UCSD-AML1 (cell line): Measurements from ENCODE around the gene PPP2R5B.

Source experiments
- DNase-seq: peaks from one replicate; lab custom pipeline; 2025; ENCODE audit not compliant: unreplicated experiment; lab: John Stamatoyannopoulos, UW

PPP2R5B gene

DNA sequence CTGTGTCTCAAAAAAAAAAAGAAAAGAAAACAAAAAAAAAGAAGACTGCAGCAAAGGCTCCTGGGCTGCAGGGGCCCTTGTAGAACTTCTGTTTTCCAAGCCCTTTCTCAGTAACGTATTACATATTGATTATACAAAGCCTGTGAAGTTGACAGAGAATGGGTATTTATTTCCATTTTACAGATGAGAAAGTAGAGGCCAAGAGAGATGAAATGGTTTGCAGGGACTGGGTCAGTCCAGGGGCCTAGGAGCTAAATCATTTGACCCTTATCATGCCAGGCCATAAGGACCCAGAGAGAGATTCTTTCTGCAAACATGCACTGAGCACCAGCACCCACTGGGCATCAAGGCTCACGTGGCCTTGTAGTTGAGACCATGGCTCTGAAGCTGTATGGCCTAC lies 4.5 kb downstream of the PPP2R5B start:
- no peak for DNase-seq

GRCh38 chr11:64929625-64930024 lies 5.1 kb downstream of the PPP2R5B start:
- DNase-seq: no peak

DNA sequence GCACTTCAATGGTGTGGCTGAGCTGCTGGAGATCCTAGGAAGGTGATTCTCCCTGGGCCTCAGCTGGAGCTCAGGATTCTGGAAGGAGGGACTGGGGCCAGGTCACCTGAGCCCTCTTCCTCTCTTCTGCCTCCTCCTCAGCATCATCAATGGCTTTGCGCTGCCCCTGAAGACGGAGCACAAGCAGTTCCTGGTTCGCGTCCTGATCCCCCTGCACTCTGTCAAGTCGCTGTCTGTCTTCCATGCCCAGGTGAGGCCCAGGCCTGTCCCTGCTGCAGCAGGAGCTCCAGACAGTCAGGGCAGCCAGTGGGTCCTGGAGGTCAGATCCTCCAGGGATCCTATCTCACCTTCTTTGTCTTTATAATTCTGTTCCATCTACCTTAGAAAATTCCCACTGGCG lies 5.9 kb downstream of the PPP2R5B start:
- DNase-seq: no peak

GRCh38 chr11:64931290-64931689 lies 6.8 kb downstream of the PPP2R5B start:
- no peak for DNase-seq

GRCh38 chr11:64932324-64932723 lies 7.8 kb downstream of the PPP2R5B start:
- no peak for DNase-seq

- no peak for DNase-seq
Measured at GRCh38 chr11:64933213-64933934, 8.9 kb downstream of the PPP2R5B start.

- no peak for DNase-seq
Measured at GRCh38 chr11:64933935-64934681, 9.6 kb downstream of the PPP2R5B start.

DNA sequence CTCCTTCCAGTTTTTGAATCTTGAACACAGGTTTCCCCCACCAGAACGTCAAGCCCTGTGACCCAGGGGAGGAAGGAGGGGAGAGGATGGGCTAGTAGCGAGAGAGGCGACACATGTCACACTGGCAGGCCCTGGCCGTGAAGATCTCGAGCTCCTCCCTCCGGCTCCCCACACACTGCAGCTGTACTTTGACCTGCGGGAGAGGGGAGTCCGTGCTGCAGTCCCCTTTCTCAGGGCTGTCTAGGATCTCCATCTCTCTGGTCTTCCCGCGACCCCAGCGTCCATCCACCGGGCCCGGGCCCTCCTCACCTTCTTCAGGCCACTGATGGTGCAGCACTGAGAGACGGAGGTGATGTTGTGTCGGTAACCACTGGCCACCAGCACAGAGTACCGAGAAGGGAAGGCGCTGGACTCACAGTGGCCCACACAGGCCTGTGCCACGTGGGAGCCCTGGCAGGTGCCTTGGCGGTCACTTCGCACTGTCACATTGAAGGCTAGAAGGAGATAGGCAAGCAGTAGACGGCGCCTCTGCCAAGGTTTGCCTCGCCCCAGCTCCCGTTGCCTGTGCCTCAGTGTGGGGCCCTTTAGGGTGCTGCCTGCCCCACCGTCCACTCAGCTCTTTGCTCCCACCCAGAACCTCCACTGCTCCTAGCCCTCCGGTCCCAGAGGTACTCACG lies 10.3 kb downstream of the PPP2R5B start:
- DNase-seq: no peak

DNA sequence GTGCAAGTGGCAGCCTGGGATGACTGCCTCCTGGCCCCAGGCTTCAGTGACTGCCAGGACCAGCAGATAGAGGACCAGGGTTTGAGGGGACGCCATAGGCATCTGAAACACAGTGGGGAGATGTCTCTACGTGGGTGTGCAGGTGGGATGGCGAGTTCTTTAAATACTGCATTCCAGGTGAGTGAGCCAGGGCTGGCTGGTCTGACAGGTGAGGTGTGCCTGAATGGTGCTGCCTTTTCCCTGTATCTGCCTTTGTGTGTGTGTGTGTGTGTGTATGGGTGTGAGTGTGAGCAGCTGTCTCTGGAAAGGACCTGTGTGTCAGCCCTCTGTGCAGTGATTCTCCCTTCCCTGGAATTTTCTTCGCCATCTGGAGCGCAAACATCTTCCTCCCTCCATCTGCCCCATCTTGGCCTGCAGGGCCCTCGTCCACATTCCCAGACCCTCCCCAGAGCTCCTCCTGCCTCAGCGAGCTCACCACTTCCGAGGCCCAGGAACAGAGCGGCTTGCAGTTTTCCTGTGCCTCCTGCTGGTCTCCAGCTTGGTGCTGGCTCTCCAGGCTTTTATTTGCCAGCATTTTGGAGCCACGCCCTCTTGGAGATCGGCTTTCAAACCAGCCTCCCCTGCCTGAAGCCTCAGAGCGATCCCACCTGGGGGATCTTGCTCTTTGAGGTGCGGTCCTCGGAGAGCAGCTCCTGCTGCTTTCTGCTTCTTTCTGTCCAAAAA lies 11.0 kb downstream of the PPP2R5B start, which contains the start of gene GPHA2:
Gene GPHA2, minus strand, starts transcription at position 535 of the 723 bp plus-strand sequence. Its CDS starts 433 bp downstream, at position 102.
- no peak for DNase-seq

DNA sequence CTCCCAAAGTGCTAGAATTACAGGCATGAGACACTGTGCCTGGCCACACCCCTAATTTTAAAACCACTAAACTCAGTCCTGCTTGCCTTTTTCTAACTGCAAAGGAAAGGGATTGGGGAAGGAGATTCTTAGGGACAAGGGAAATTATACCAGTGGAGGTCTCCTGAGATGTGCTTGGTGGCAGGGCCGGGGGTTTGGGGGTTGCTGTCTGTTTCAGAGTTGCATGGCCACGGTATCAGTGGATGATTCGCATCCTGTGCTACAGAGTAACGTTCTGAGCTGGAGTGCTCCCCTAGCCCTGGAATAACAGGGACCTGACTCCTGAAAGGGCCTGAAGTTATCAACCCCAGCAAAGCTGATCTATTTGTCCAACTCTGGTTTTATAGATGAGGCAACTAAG lies 12.1 kb downstream of the PPP2R5B start:
- no peak for DNase-seq

GRCh38 chr11:64947208-64947814 lies 22.8 kb downstream of the PPP2R5B start:
- no peak for DNase-seq

DNA sequence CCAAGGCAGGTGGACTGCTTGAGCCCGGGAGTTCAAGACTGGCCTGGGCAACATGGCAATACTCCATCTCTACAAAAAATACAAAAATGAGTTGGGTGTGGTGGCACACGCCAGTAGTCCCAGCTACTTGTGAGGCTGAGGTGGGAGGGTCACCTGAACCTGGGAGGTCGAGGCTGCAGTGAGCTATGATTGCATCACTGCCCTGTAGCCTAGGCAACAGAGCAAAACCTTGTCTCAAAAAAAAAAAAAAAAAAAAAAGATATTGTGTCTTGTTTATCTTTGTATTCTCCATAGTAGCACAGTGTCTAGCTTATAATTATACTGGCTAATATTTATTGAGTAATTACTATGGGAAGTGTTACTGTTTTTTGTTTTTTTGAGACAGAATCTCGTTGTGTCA lies 27.0 kb downstream of the PPP2R5B start:
- DNase-seq: no peak

DNA sequence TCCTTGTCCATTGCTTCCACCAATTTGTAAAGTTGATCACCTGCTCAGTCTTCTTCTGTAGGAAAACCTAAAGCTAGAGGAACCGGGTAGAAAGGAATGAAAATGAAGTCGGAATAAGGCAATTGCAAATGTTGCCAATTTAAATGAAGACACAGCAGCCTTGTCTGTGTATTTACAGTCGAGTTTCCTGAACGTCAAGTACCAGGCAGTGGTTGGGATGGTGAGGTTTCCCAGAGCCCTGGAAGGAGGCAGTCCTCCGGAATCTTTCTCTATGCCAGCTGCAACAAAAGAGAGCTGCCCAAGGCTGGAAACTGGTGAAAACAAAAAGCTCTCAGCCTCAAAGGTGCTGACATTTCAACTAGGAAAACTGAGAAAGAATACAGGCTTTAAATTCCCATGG lies 29.7 kb downstream of the PPP2R5B start:
- DNase-seq: no peak

GRCh38 chr11:64959498-64959897 lies 35.0 kb downstream of the PPP2R5B start:
- DNase-seq: no peak

GRCh38 chr11:64960719-64961118 lies 36.2 kb downstream of the PPP2R5B start:
- no peak for DNase-seq

- DNase-seq: no peak
Measured at GRCh38 chr11:64963072-64963631, 38.7 kb downstream of the PPP2R5B start.

DNA sequence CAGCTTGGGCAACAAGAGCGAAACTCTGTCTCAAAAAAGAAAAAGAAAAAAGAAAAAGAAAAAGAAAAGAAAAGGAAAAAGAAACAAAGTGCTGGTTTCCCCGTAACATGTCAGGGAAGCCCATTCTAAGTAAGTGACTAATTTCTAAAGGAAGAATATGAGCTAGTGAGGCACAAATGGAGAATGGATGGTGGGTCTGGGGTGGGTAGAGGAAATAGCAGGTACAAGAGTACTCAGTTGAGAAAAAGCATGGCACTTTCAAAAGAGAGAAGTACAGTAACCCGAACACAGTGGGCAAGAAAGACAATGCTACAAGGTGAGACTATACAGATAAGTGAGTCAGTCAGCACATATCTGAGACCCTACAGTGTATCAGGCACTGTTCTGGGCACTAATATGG lies 42.9 kb downstream of the PPP2R5B start:
- DNase-seq: no peak

- DNase-seq: no peak
Measured at GRCh38 chr11:64969209-64969608, 44.7 kb downstream of the PPP2R5B start.

DNA sequence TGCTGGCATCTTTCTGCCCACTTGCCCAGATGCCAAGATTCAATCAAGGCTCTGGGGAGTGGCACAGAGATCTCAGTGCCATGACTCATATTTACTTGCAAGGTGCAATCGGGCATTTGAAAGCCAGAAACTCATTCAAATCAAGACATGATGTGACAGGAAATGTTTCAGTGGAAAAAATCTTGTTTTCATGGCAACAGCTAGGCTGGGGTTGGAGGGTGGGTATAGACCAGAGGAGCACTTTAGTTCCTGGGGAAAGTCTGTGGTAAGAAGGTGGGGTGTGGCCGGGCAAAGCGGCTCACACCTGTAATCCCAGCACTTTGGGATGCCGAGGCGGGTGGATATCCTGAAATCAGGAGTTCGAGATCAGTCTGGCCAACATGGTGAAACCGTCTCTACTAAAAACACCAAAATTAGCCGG lies 46.3 kb downstream of the PPP2R5B start:
- no peak for DNase-seq

DNA sequence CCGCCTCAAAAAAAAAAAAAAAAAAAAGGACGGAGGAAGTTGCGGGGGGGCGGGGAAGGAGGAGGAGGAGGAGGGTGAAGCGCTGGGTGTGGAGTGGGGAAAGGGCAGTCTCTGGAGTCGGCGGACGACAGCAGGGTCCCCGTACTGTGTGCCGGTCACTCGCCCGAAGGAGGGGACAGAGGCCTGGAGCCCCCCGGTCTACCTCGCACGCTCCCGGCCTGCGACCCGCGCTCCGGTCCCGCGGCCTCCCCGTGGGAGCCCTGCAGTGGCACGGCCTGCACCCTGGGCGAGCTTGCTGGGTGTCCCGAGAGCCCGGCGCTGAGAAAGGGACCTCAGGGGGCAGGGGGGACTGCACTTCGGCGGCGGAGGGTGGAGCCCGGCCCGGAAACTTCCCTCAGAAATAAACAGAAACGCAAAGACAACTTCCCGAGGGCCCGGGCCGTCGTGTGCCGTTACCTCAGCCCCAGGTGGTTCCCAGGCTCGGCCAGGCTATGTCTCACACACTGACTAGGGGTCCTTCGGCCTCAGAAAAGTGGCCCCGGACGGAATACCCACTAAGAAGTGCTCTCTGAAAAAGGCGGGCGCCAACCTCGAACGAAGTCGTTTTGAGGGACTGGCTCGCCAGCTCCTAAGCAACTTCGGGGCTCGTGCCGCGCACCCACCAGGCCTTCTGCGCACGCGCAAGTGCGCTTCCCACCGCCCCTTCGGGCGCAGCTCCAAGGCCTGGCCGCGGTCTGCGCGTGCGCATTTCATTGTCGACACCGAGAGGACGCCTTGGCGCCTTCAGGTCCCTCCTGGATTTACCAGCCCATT lies 47.1 kb downstream of the PPP2R5B start, which contains the start of gene MAJIN:
Gene MAJIN, minus strand, starts transcription at position 688 of the 813 bp plus-strand sequence. CDS start 12,703 bp downstream, outside the sequence.
- DNase-seq: no peak
